Aorta (tissue), 5 donors: ENCODE results near the gene CDCA7. TPM values are rescaled to one million over a fixed set of nuclear protein-coding genes. Genes with fewer than 3 reads are reported as not detected.
A peak's percentile ranks its signal among the peaks of the same experiment; 100 is the strongest.

Experiments
- ATAC-seq: fragments of 200-7000 bp; cut with Tn5 transposase; one replicate; pipeline ENCODE4 v1.9.1; 2022; ENCODE audit warnings: moderate library complexity; ENCODE audit not compliant: low FRiP score
- DNase-seq, 2 donors: peaks; one replicate each; pipeline ENCODE4 v3.0.0-alpha.2; 2020
- H3K27ac ChIP-seq, 2 donors: one replicate each; pipeline ENCODE4 v1.5.1; 2013; ENCODE audit warnings: low read length in 2 of 2, mild to moderate bottlenecking in 2 of 2, moderate library complexity in 2 of 2, control low read depth in 1 of 2, inconsistent platforms in 1 of 2, low read depth in 1 of 2
- H3K27me3 ChIP-seq, 2 donors: one replicate each; pipeline ENCODE4 v1.6.1; 2013; ENCODE audit warnings: control low read depth in 1 of 2, low read length in 1 of 2, mild to moderate bottlenecking in 1 of 2, moderate library complexity in 1 of 2; ENCODE audit not compliant: insufficient read depth in 2 of 2, control insufficient read depth in 1 of 2
- H3K36me3 ChIP-seq, 2 donors: one replicate each; pipeline ENCODE4 v1.6.1; 2013; ENCODE audit warnings: control low read depth in 1 of 2, low read length in 1 of 2, mild to moderate bottlenecking in 1 of 2; ENCODE audit not compliant: insufficient read depth in 2 of 2, control insufficient read depth in 1 of 2
- H3K4me1 ChIP-seq, 2 donors: one replicate each; pipeline ENCODE4 v1.6.1; 2013; ENCODE audit warnings: low read length in 2 of 2, control low read depth in 1 of 2, mild to moderate bottlenecking in 1 of 2, moderate library complexity in 1 of 2; ENCODE audit not compliant: insufficient read depth in 2 of 2, control insufficient read depth in 1 of 2
- H3K4me3 ChIP-seq, 2 donors: one replicate each; pipeline ENCODE4 v1.5.1; 2013; ENCODE audit warnings: low read length in 2 of 2, control low read depth in 1 of 2, mild to moderate bottlenecking in 1 of 2
- H3K9me3 ChIP-seq: one replicate; pipeline ENCODE4 v1.6.1; 2013; ENCODE audit warnings: mild to moderate bottlenecking, low read length; ENCODE audit not compliant: control insufficient read depth
- WGBS, 2 donors: extraction: QIAGEN DNeasy Blood & Tissue Kit; methylation state at CpG; one replicate each; pipeline ENCODE4 v1.1.7; 2013; 5-methylcytosine and 5-hydroxymethylcytosine counted together
- intact Hi-C, 2 donors: fragments of 100-400 bp; cut with DNase I; formaldehyde crosslinking; loops; one replicate each; pipeline versions ENCODE4 v1.14.2 to v1.15.0; 2022
- polyA plus RNA-seq, 2 donors: library from polyadenylated mRNA; stranded (reverse); fragments of 200-250 nt; gene quantifications; one replicate each; pipeline ENCODE4 v1.2.3, GENCODE V29; 2013
- total RNA-seq, 2 donors: library from RNA; stranded (reverse); fragmentation: NEBNext Ultra II Directional; extraction: Animal tissue kit (Norgen Biotek cat#: 25700); gene quantifications; one replicate each; pipeline ENCODE4 v1.2.1, GENCODE V29; 2021
- donor health status: healthy with polysubstance abuse.
- donor health status: Bipolar disorder and iron deficiency.
- donor health status: DM: no; HTN: no; CAD: no.
- donor health status: DM: no; HTN: no; CAD: no.
- donor health status: DM: yes; HTN: yes; CAD: no.

Gene CDCA7
- total and polyA plus RNA-seq, 4 donors = 0.10 to 2.8 (median 1.3) TPM

DNA sequence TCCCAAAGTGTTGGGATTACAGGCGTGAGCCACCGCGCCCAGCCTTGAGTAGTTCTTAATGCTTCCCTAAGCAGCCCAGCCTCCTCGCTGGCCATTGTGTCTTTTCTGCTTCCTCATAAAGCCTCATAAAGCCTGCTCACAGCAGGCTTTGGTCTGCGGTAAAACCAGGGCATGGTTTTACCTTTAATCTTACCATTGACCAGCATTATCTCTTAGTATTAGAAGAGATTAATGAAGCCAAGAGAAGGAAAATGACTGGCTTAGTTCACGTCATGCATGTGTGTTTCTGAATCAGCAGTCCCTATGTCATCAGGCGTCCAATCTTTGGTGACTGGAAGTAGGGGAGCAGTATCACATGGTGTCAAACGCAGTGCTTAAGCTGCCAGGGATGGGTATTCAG lies 14.9 kb upstream of the CDCA7 start:
- H3K36me3 ChIP-seq = no peaks in the 10 kb centered on the region
- H3K4me1 ChIP-seq = no peaks in the 10 kb centered on the region
- peaks cover 3% of the 10 kb centered on the region for H3K9me3 ChIP-seq
- no peak overlapping the region for H3K27ac ChIP-seq
- no peaks in the 10 kb centered on the region for H3K27me3 ChIP-seq
- no peak for ATAC-seq
- intact Hi-C loops = no loop called here
- no peak overlapping the region for H3K4me3 ChIP-seq
- 96 to 98% methylated on average over 8 of the region's 8 CpGs for WGBS, 2 donors
- no peak for DNase-seq

DNA sequence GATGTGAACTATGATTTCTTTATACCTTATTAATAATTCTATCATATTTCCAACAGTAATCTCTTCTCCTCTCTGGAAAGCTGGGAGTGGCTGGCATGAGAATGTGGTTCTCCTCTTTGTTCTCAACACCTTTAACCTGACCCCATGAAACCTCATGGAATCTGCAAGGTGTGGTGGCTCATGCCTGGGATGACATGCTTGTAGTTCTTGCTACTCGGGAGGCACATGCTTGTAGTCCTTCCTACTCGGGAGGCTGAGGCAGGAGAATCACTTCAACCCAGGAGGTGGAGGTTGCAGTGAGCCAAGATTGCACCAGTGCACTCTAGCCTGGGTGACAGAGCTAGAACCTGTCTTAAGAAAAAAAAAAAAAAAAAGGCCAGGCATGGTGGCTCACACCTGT lies 10.8 kb upstream of the CDCA7 start:
- H3K27me3 ChIP-seq = no peaks in the 10 kb centered on the region
- intact Hi-C loops = no loop called here
- H3K36me3 ChIP-seq = no peaks in the 10 kb centered on the region
- no peak overlapping the region for H3K27ac ChIP-seq
- no peak for DNase-seq
- no peak for ATAC-seq
- peaks cover 4% of the 10 kb centered on the region for H3K9me3 ChIP-seq
- H3K4me3 ChIP-seq = no peak overlapping the region
- 86 to 87% methylated on average over 2 of the region's 2 CpGs for WGBS, 2 donors
- H3K4me1 ChIP-seq = no peaks in the 10 kb centered on the region

DNA sequence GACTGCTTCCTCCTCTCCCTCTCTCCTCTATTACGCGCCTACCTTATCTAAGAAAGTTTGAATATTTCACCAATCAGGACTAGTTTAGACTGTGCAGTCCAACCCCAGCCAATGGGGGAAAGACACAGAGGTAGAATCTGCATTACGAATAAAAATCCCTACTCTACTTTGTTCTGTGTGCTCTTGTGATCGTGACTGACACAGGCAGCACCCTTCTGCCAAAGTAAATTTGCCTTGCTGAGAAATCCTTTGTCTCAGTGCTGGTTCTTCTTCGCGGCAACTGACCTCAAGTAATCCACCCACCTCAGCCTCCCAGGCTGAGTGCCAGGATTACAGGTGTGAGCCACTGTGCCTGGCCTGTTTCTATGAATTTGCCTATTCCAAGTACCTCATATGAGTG lies 8.6 kb upstream of the CDCA7 start:
- DNase-seq = no peak
- H3K27me3 ChIP-seq = no peaks in the 10 kb centered on the region
- H3K36me3 ChIP-seq = no peaks in the 10 kb centered on the region
- H3K27ac ChIP-seq = no peak overlapping the region
- 79 to 83% methylated on average over 6 of the region's 6 CpGs for WGBS, 2 donors
- no peak overlapping the region for H3K4me3 ChIP-seq
- H3K4me1 ChIP-seq = no peaks in the 10 kb centered on the region
- ATAC-seq = no peak
- intact Hi-C loops = no loop called here
- peaks cover 4% of the 10 kb centered on the region for H3K9me3 ChIP-seq

DNA sequence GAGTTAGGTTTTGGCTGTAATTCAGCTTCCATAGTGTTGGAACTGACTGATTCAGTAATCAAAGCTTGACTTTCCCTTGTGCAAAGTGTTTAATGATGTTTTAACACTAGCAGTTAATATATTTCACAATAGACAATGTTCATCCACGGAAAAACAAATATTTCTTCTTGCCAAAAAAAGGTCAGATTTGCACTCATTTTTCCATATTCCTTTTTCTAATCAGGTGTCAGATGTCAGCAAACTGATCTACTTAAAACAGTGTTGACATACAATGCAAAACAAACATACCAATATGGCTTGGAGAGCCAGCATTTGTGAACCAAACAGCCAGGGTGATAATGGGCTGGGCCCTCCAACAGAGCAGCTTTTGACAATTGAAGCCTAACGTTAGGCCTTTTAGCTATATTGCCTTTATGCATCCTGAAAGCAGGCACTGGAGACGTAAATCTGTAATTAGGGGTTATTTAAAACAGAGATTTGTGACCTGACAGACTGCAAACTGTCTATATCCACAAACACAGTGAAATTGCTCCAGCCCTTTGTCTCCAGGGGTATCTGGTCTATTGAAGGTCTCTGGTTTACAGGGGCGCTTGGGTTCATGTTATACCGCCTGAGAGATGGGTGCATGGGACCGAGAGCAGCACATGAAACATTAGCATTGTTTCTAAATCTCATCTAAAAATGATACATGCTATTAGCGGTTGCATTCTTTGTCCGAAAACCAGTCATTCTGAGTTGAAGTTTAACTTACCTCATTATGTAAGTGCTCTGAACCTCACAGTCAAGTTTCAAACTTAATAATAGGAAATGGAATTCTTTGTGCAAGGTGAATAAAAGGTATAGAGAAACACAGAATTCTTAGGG lies 7.1 kb upstream of the CDCA7 start:
- intact Hi-C loops = no loop called here
- no peak for ATAC-seq
- WGBS, 2 donors = 82 to 84% methylated on average over 8 of the region's 8 CpGs

DNA sequence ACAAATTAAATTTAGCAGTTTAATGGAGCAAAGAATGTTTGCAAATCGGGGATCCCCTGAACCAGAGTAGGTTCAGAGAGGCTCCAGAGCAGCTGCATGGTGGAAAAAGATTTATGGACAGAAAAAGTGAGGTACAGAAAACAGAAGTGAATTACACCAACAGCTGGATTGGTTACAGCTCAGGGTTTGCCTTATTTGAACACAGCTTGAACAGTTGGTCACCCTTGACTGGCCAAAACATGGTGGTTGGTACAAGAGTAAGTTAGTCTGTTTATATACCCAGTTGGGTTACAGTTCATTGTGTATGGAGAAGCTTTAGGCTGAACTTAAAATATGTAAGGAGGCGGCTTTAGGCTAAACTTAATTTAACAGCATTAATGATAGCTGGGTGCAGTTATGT lies 5.4 kb upstream of the CDCA7 start:
- intact Hi-C loops = no loop called here
- no peak for DNase-seq
- H3K4me3 ChIP-seq = no peak overlapping the region
- H3K36me3 ChIP-seq = no peaks in the 10 kb centered on the region
- no peaks in the 10 kb centered on the region for H3K27me3 ChIP-seq
- H3K27ac ChIP-seq = no peak overlapping the region
- 80 to 82% methylated on average over 2 of the region's 2 CpGs for WGBS, 2 donors
- ATAC-seq = no peak
- H3K9me3 ChIP-seq = peaks cover 4% of the 10 kb centered on the region
- H3K4me1 ChIP-seq = no peaks in the 10 kb centered on the region

More for the DNA sequence above, 7.1 kb upstream of the CDCA7 start:
- H3K27ac ChIP-seq = no peak overlapping the region
- H3K4me3 ChIP-seq = no peak overlapping the region
- peaks cover 4% of the 10 kb centered on the region for H3K9me3 ChIP-seq
- no peaks in the 10 kb centered on the region for H3K27me3 ChIP-seq
- no peak for DNase-seq
- no peaks in the 10 kb centered on the region for H3K36me3 ChIP-seq
- H3K4me1 ChIP-seq = no peaks in the 10 kb centered on the region

DNA sequence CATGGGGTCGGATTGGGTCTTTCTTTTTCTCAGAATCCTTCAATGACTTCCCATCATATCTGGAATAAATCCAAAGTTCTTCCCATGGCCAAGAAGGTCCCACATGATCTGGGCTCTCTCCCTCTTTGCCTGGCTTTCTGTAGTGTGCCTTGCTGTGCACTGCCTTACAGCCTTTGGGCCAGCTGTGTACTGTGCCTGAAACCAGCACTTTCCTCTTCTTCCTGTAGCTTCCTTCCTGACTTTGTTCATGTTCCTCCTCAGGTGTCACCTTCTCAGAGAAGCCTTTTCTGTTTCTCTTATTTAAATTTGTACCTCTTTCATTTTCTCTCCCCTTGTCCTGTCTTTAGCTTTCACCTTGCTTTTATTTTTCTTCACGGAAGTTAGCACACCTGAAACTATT lies 4.3 kb upstream of the CDCA7 start:
- H3K4me3 ChIP-seq = no peak overlapping the region
- DNase-seq (no peak), ATAC-seq (no peak)
- no peak overlapping the region for H3K27ac ChIP-seq
- 79 to 81% methylated on average over 2 of the region's 2 CpGs for WGBS, 2 donors
- no peaks in the 10 kb centered on the region for H3K4me1 ChIP-seq
- intact Hi-C loops = no loop called here
- peaks cover 3% of the 10 kb centered on the region for H3K9me3 ChIP-seq
- H3K27me3 ChIP-seq = no peaks in the 10 kb centered on the region
- no peaks in the 10 kb centered on the region for H3K36me3 ChIP-seq

DNA sequence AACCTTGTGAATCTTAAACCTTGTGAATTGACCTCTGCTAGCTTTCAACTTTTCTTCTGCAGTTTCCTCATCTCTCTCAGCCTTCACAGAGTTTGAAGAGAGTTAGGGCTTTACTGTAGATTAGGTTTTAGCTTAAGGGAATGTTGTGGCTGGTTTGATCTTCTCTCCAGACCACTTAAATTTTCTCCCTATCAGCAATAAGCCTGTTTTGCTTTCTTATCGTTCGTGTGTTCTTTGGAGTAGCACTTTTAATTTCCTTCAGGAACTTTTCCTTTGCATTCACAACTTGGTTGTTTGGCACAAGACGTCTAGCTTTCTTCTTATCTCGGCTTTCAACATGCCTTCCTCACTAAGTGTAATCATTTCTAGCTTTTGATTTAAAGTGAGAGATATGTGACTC lies 2.8 kb upstream of the CDCA7 start:
- ATAC-seq (no peak), DNase-seq (no peak)
- Histone ChIP-seq H3K36me3 (no peaks in the 10 kb centered on the region), H3K27ac (no peak overlapping the region), H3K9me3 (no peaks in the 10 kb centered on the region), H3K4me1 (no peaks in the 10 kb centered on the region), H3K27me3 (no peaks in the 10 kb centered on the region), H3K4me3 (no peak overlapping the region)
- 27 to 34% methylated on average over 4 of the region's 4 CpGs for WGBS, 2 donors
- intact Hi-C loops = no loop called here

DNA sequence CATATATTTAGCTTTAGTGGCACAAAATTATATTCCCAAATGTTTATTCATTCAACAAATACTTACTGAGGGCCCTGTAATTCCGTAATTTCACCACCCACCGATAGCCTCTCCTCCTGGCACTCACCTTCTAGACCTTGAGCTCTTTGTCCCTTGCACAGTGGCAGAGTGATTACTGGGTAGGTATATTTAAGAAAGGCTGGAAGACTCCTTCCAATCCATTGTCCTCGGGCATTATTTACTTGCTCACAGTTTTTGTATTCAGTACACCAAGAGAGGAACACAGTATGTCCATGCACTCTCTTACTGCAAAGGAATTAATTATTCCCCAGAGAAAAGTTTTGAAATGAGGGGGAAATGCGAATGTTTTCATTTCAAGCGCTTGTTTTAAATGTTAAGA lies 1.1 kb upstream of the CDCA7 start:
- no peak overlapping the region for H3K27ac ChIP-seq
- H3K9me3 ChIP-seq = no peaks in the 10 kb centered on the region
- WGBS, 2 donors = 49 to 57% methylated on average over 5 of the region's 5 CpGs
- intact Hi-C loops = no loop called here
- ATAC-seq (no peak), DNase-seq (no peak)
- no peak overlapping the region for H3K4me3 ChIP-seq
- no peaks in the 10 kb centered on the region for H3K4me1 ChIP-seq
- no peaks in the 10 kb centered on the region for H3K36me3 ChIP-seq
- no peaks in the 10 kb centered on the region for H3K27me3 ChIP-seq

DNA sequence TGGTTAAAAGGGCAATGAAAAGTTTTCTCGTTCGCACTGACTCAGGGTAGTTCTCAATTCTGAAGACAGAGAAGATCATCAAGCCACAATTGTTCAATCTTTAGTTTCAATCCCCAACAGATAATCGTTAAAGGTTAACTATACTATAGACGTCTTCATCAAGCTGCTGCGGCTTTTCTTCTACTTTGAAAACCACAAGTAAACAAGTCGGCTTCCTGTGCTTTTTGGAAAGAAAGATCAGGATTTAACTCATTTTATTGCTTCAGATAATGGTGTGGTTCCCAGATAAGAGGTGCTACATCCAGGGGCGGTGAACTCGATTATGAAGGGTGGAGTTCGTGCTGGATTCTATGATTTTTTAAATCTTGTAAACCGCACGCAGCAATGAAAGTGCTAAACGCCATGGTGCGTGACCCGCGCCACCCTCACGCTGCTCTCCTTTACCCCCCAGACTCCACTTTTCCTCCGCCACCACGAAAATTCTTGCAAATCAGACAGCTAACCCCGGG lies 545 bp upstream of the CDCA7 start:
- H3K27me3 ChIP-seq = no peaks in the 10 kb centered on the region
- no peak for DNase-seq
- H3K4me3 ChIP-seq = peak overlapping the region in 1 of 2 donors; percentile 17
- WGBS, 2 donors = 3 to 4% methylated on average over 19 of the region's 19 CpGs
- no peaks in the 10 kb centered on the region for H3K9me3 ChIP-seq
- H3K36me3 ChIP-seq = no peaks in the 10 kb centered on the region
- H3K27ac ChIP-seq = no peak overlapping the region
- ATAC-seq = no peak
- intact Hi-C loops = no loop called here
- no peaks in the 10 kb centered on the region for H3K4me1 ChIP-seq
